IgD-negative memory B cell (primary cell): ENCODE measurements around the gene BOLA2. TPM values are rescaled to one million over a fixed set of nuclear protein-coding genes. Genes with fewer than 3 reads are reported as not detected.

Source experiments
- polyA plus RNA-seq: library from polyadenylated mRNA; unstranded; fragments of 300-500 nt; fragmentation: Illumina TruSeq; gene quantifications from one replicate; pipeline ENCODE4 v1.2.3, GENCODE V29; 2021

The BOLA2 gene
- polyA plus RNA-seq, 1 donor from 2014 or later, result 39.1 TPM

Other genes with a start within 250 kb of the BOLA2 start
- 1.9 TPM for gene NPIPB11, start 47.6 kb downstream of the BOLA2 start, polyA plus RNA-seq
- gene SLX1B, start 182 bp upstream of the BOLA2 start, polyA plus RNA-seq, result 14.5 TPM
- gene SULT1A4, start 5.6 kb upstream of the BOLA2 start, polyA plus RNA-seq, result 6.7 TPM
- gene NPIPB12, start 52.1 kb upstream of the BOLA2 start, polyA plus RNA-seq, result 11.7 TPM
- gene SPN, start 208.9 kb upstream of the BOLA2 start, polyA plus RNA-seq, result 11.0 TPM
- gene QPRT, start 224.8 kb upstream of the BOLA2 start, polyA plus RNA-seq, result not detected